Measurements from ENCODE around the gene HSPA2.
A peak's percentile ranks its signal among the peaks of the same experiment; 100 is the strongest.
"Not testable (repeated sequence)": the region's sequence is repeated elsewhere in the genome, so short reads cannot be mapped to it uniquely, and the experiment has no call there.

The HSPA2 gene

DNA sequence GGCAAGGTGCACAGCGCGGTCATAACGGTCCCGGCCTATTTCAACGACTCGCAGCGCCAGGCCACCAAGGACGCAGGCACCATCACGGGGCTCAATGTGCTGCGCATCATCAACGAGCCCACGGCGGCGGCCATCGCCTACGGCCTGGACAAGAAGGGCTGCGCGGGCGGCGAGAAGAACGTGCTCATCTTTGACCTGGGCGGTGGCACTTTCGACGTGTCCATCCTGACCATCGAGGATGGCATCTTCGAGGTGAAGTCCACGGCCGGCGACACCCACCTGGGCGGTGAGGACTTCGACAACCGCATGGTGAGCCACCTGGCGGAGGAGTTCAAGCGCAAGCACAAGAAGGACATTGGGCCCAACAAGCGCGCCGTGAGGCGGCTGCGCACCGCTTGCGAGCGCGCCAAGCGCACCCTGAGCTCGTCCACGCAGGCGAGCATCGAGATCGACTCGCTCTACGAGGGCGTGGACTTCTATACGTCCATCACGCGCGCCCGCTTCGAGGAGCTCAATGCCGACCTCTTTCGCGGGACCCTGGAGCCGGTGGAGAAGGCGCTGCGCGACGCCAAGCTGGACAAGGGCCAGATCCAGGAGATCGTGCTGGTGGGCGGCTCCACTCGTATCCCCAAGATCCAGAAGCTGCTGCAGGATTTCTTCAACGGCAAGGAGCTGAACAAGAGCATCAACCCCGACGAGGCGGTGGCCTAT, 875 bp downstream of the HSPA2 start:
- peaks cover 11% of the 10 kb centered on the region for H3K36me3 Mint-ChIP-seq
- no peaks in the 10 kb centered on the region for H3K9me3 Mint-ChIP-seq
- no peak overlapping the region for H3K27ac Mint-ChIP-seq
- ATAC-seq (no peak), DNase-seq (ENCODE audit: low spot score in 2 of 2) (no peak)
- peak overlapping the region; percentile 97 for H3K4me3 Mint-ChIP-seq
- H3K4me1 Mint-ChIP-seq = peaks cover 35% of the 10 kb centered on the region

DNA sequence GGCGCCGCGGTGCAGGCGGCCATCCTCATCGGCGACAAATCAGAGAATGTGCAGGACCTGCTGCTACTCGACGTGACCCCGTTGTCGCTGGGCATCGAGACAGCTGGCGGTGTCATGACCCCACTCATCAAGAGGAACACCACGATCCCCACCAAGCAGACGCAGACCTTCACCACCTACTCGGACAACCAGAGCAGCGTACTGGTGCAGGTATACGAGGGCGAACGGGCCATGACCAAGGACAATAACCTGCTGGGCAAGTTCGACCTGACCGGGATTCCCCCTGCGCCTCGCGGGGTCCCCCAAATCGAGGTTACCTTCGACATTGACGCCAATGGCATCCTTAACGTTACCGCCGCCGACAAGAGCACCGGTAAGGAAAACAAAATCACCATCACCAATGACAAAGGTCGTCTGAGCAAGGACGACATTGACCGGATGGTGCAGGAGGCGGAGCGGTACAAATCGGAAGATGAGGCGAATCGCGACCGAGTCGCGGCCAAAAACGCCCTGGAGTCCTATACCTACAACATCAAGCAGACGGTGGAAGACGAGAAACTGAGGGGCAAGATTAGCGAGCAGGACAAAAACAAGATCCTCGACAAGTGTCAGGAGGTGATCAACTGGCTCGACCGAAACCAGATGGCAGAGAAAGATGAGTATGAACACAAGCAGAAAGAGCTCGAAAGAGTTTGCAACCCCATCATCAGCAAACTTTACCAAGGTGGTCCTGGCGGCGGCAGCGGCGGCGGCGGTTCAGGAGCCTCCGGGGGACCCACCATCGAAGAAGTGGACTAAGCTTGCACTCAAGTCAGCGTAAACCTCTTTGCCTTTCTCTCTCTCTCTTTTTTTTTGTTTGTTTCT, 1.7 kb downstream of the HSPA2 start:
- no peak for ATAC-seq

DNA sequence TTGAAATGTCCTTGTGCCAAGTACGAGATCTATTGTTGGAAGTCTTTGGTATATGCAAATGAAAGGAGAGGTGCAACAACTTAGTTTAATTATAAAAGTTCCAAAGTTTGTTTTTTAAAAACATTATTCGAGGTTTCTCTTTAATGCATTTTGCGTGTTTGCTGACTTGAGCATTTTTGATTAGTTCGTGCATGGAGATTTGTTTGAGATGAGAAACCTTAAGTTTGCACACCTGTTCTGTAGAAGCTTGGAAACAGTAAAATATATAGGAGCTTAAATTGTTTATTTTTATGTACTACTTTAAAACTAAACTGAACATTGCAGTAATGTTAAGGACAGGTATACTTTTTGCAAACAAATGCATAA, 2.3 kb downstream of the HSPA2 start:
- Mint-ChIP-seq H3K27ac (no peak overlapping the region), H3K4me3 (peak overlapping the region; percentile 97), H3K4me1 (peaks cover 35% of the 10 kb centered on the region), H3K36me3 (peaks cover 11% of the 10 kb centered on the region), H3K9me3 (no peaks in the 10 kb centered on the region)
- no peak for DNase-seq (ENCODE audit: low spot score in 2 of 2)
- ATAC-seq = no peak

More for the DNA sequence above, 1.7 kb downstream of the HSPA2 start:
- H3K9me3 Mint-ChIP-seq = no peaks in the 10 kb centered on the region
- H3K27ac Mint-ChIP-seq = no peak overlapping the region
- peaks cover 11% of the 10 kb centered on the region for H3K36me3 Mint-ChIP-seq
- peak overlapping the region; percentile 97 for H3K4me3 Mint-ChIP-seq
- H3K4me1 Mint-ChIP-seq = peaks cover 35% of the 10 kb centered on the region
- DNase-seq (ENCODE audit: low spot score in 2 of 2) = peak in 1 of 2 donors; percentile 58

DNA sequence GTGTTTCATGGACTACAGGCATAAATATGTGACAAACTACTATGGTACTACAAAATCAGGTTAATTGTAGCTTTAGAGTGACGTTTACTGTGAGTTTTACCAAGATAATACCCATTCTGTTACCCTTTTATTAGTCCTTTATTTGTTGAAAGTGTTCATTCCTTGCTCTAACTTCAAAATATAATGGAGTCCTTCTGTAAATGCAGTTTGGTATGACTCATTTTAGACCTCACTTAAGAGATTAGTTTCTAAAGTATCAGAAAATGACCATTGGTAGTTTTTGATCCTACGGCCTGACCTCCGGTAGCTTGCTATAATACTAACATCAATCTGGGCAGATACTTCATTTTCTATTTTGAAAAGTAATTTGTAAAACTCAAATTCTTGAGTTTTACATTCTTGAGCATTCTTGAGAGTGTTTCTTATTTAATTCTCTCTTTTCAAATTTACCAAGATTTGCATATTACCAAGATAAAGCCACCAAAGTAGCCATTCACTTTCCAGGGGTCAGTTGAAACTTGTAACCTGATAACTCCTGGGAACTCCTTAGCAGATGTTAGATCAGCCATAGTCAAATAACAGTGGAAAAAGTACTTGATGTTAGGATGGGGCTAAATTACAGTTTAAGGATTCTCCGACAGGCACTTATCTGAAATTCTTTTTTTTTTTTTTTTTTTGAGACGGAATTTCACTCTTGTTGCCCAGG, 4.2 kb downstream of the HSPA2 start:
- H3K36me3 Mint-ChIP-seq = peaks cover 11% of the 10 kb centered on the region
- DNase-seq (ENCODE audit: low spot score in 2 of 2) (no peak), ATAC-seq (no peak)
- no peak overlapping the region for H3K4me3 Mint-ChIP-seq
- peaks cover 33% of the 10 kb centered on the region for H3K4me1 Mint-ChIP-seq
- no peak overlapping the region for H3K27ac Mint-ChIP-seq
- no peaks in the 10 kb centered on the region for H3K9me3 Mint-ChIP-seq

DNA sequence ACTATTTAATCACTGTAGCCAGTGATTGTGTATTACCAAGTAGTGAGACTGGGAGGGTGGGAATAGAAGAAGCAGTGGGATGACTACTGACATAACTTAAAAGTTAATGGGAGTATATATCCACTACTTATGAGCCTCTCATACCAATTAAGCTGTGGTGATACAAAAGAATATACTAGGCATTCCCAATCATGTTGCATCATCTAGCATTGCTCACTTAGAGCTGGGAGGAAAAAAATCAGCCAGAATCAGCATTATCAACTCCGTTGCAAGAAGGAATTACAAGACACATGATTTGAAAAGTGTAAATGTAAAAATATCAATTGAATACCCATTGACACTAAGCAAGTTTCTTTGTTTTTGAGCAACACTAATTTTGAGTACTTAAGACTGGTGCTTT, 8.5 kb downstream of the HSPA2 start:
- peak overlapping the region; percentile 52 for H3K4me3 Mint-ChIP-seq
- no peaks in the 10 kb centered on the region for H3K9me3 Mint-ChIP-seq
- no peak for ATAC-seq
- peaks cover 12% of the 10 kb centered on the region for H3K4me1 Mint-ChIP-seq
- no peaks in the 10 kb centered on the region for H3K36me3 Mint-ChIP-seq
- no peak for DNase-seq (ENCODE audit: low spot score in 2 of 2)
- H3K27ac Mint-ChIP-seq = no peak overlapping the region

DNA sequence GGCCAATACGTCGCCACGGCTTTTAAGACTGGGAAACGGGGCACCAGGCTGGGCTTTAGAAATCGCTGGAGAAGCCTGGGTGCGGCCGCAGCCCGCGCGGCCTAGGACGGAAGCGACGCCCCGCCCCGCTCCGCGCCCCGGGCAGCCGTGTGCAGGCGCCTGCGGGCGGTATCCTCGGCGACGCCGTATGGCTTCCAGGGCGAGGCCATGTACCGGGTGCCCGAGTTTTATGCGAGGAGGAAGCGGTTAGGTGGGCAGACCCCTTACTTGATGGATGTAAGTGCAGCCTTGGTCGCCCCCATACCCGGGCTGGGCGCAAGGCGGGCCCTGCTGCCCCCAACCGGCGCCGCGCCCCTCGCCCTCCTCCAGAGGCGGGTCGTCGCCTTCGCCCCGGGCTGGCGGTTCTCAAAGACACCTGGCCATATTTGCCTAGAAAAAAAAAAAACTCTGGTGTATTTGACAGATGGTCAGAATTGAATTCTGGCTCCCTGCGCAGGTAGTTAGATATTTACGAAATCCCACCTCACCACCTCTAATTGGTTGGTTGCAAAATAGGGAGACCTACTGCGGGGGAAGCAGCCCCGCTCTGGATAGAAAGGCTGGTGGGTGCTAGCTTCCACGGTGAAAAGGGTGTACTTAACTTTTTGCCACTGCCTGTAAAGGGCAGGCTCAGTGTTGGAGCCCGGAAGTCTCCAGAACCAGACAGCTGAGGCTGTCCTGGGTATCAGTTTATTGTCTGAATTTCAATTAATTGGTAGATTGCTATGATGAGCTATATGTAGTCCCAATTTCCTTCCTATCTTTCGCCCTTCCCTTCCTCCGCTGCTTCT, 9.5 kb downstream of the HSPA2 start, which contains the start of gene PPP1R36:
PPP1R36 (plus strand) TSS at position 171 of the 830 bp plus-strand sequence; CDS start at position 208, 37 bp downstream.
- Mint-ChIP-seq H3K4me1 (peaks cover 12% of the 10 kb centered on the region), H3K4me3 (peak within 1 kb of the TSS; percentile 52), H3K27ac (peak within 1 kb of the TSS; percentile 44), H3K9me3 (no peaks in the 10 kb centered on the region), H3K36me3 (no peaks in the 10 kb centered on the region)
- peak; percentile 97 for ATAC-seq
- DNase-seq (ENCODE audit: low spot score in 2 of 2) = peak; percentile 38 to 59

DNA sequence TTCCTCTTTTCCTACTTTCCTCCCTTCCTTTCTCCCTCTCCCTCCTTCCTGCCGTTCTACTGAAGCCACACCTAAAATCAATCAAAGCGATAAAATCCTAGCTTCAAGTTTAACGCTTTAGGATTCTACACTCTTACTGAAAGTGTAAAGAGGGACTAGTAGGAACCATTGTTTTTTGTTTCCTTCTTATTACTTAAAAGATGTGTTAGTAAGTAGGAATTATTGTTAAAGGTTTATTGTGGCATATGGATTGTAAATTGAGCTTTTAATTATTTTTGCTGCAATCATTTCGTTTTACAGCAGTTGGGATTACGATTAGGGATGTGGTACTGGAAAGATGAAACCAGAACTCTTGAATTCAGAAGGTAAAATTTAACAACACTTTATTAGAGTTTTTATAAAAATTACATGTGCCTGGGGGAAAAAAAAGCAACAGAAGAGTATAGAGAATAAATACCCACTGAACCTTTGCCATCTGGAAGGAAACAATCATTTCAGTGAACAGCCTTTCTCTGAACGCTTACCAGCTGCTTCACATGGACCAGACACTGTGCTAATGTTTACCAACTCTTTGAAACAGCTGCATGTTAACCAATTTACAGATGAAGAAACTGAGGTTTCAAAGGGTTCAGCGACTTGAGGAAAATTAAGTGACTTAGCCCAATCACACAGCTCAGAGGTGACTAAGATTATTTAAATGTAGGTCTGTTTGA, 10.2 kb downstream of the HSPA2 start:
- Mint-ChIP-seq H3K4me1 (peaks cover 12% of the 10 kb centered on the region), H3K27ac (peak overlapping the region; percentile 44), H3K36me3 (no peaks in the 10 kb centered on the region), H3K9me3 (no peaks in the 10 kb centered on the region), H3K4me3 (peak overlapping the region; percentile 52)
- no peak for ATAC-seq
- DNase-seq (ENCODE audit: low spot score in 2 of 2) = no peak

DNA sequence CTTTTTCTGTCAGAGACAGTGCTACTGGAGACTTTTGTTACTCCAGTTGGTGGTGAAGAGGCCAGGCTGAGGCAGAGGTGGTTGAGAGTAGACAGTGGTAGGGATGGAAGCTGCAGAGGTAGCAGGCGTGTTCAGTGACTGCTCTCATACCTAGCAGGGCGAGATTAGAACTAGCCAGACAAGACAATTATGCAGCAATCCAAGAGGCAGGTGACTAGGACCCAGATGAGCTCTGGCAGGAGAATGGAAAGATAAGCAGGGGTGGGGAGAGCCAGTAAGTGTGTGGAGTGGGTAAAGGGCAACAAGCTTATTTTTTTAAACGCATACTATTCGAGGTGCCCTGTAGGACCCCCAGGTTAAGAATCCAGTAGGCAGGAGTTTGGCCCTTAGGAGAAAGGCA, 14.0 kb downstream of the HSPA2 start:
- Mint-ChIP-seq H3K9me3 (no peaks in the 10 kb centered on the region), H3K4me1 (peaks cover 8% of the 10 kb centered on the region), H3K36me3 (no peaks in the 10 kb centered on the region), H3K4me3 (no peak overlapping the region), H3K27ac (no peak overlapping the region)
- ATAC-seq (no peak), DNase-seq (ENCODE audit: low spot score in 2 of 2) (no peak)

DNA sequence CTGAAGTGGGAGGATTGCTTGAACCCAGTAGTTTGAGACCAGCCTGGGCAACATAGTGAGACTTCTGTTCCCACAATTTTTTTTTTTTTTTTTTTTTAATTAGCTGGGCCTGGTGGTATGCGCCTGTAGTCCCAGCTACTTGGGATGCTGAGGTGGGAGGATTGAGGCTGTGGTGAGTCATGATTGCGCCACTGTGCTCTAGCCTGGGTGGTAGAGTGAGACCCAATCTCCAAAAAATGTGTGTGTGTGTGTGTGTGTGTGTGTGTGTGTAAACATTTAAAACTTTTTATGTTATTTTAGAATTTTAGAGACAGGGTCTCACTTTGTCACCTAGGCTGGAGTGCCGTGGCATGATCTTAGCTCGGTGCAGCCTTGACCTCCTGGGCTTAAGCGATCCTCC, 16.0 kb downstream of the HSPA2 start:
- DNase-seq (ENCODE audit: low spot score in 2 of 2) = no peak
- no peaks in the 10 kb centered on the region for H3K9me3 Mint-ChIP-seq
- no peaks in the 10 kb centered on the region for H3K36me3 Mint-ChIP-seq
- no peak for ATAC-seq
- H3K4me1 Mint-ChIP-seq = no peaks in the 10 kb centered on the region
- no peak overlapping the region for H3K4me3 Mint-ChIP-seq
- H3K27ac Mint-ChIP-seq = no peak overlapping the region

DNA sequence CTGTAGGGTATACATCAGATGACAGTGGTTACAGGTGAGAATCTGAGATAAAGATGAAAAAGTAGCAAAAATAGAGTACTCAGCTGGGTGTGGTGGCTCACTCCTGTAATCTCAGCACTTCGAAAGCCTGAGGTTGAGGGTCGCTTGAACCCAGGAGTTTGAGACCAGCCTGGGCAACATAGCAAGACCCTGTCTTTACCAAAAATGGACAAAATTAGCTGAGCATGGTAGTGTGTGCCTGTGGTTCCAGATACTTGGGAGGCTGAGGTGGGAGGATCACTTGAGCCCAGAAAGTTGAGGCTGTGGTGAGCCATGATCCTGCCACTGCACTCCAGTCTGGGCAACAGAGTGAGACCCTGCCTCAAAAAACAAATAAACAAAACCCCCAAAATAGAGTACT, 17.7 kb downstream of the HSPA2 start:
- H3K9me3 Mint-ChIP-seq; H3K4me3 Mint-ChIP-seq; DNase-seq (ENCODE audit: low spot score in 2 of 2); H3K36me3 Mint-ChIP-seq; H3K27ac Mint-ChIP-seq; ATAC-seq; H3K4me1 Mint-ChIP-seq: not testable (repeated sequence)

DNA sequence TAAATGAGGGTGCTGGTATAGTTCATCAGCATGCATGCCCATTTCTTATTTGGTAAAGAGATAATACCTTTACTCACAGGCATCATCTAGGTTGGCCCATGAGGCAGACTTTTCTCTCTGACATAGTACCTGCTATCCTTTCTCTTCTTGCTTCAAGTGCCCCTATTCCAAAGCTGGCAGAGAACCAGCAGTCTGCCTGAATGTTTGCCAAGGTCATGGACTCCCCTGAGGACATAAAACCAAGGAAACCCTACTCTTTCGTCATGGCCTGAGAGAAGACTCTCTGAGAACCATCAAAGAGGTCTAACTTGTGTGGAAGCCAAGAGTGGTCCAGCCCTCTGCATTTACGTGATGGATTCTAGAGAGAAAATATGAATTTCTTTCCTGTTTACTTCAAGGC, 21.1 kb downstream of the HSPA2 start:
- H3K36me3 Mint-ChIP-seq = no peaks in the 10 kb centered on the region
- DNase-seq (ENCODE audit: low spot score in 2 of 2) (no peak), ATAC-seq (no peak)
- H3K4me3 Mint-ChIP-seq = no peak overlapping the region
- H3K9me3 Mint-ChIP-seq = no peaks in the 10 kb centered on the region
- no peak overlapping the region for H3K27ac Mint-ChIP-seq
- no peaks in the 10 kb centered on the region for H3K4me1 Mint-ChIP-seq

DNA sequence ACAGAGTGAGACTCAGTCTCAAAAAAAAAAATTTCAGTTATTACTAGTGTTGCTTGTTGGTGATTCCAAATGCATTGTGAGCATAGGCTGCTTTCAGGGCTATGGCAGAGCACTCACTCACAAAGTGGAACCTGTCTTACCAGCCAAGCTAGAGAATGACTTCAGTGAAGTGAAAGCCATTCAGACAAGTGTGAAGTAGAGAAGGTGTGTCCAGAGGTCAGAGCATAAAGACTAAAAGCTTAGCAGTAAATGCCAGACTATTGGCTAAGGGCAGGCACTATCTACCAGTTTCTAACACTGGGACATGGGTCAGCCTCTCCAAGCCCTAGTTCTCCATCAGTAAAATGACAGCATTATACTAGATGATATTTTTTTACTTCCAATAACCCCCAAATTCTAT, 21.9 kb downstream of the HSPA2 start:
- DNase-seq (ENCODE audit: low spot score in 2 of 2) = no peak

DNA sequence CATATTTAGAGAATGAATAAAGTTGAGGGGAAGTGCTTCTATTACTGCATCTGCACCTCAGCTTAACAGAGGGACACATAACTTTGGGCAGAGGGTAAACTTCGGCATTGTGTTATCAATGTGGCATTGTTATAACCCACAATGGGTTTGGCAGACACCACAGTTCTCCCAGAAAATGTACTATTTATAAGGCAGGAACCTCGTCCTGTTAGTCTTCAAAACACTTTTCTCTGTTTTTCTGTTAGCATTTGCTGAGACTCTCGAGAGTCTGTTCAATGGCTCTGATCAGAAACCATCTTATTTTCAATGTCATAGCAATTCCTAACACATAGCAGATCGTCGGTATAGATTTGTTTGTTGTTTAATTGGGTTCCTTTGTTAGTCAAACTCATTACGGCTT, 23.2 kb downstream of the HSPA2 start:
- no peaks in the 10 kb centered on the region for H3K4me1 Mint-ChIP-seq
- H3K27ac Mint-ChIP-seq = no peak overlapping the region
- no peaks in the 10 kb centered on the region for H3K36me3 Mint-ChIP-seq
- no peaks in the 10 kb centered on the region for H3K9me3 Mint-ChIP-seq
- ATAC-seq (no peak), DNase-seq (ENCODE audit: low spot score in 2 of 2) (no peak)
- H3K4me3 Mint-ChIP-seq = no peak overlapping the region

More for the DNA sequence above, 21.9 kb downstream of the HSPA2 start:
- Mint-ChIP-seq H3K4me1 (no peaks in the 10 kb centered on the region), H3K9me3 (no peaks in the 10 kb centered on the region), H3K27ac (no peak overlapping the region), H3K36me3 (no peaks in the 10 kb centered on the region), H3K4me3 (no peak overlapping the region)
- ATAC-seq = no peak

DNA sequence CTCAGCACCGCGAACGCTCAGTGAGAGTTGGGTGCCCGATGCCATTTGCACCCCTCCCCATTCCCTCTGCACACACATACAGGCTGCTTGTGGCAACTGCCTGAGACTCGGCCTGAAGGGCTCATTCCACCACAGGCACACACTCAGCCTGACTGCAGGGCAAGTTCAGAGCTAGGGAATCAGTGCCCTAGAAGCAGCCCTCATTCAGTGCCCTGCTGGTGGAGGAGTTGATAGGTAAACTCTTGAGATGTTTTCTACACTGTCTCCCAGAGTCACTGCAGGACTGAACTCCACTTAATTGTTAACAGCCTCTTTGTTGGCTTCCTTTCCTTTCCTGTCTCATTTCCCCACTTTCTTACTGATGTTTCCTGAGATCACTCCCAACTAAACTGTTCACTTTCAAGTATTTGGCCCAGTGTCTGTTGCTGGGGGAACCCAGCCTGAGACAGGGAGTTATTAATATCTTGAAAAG, 26.1 kb downstream of the HSPA2 start:
- DNase-seq (ENCODE audit: low spot score in 2 of 2) (no peak), ATAC-seq (no peak)
- Mint-ChIP-seq H3K9me3 (no peaks in the 10 kb centered on the region), H3K27ac (no peak overlapping the region), H3K4me1 (no peaks in the 10 kb centered on the region), H3K4me3 (no peak overlapping the region), H3K36me3 (no peaks in the 10 kb centered on the region)

Measured in stimulated activated effector memory CD8-positive, alpha-beta T cell treated with anti-CD3 and anti-CD28 coated beads, Interleukin-12 subunit alpha, Interleukin-12 subunit beta, amount 100 ng/mL, for 72 hours (primary cell).